ENCODE data around the gene PFKL.

The PFKL gene

DNA sequence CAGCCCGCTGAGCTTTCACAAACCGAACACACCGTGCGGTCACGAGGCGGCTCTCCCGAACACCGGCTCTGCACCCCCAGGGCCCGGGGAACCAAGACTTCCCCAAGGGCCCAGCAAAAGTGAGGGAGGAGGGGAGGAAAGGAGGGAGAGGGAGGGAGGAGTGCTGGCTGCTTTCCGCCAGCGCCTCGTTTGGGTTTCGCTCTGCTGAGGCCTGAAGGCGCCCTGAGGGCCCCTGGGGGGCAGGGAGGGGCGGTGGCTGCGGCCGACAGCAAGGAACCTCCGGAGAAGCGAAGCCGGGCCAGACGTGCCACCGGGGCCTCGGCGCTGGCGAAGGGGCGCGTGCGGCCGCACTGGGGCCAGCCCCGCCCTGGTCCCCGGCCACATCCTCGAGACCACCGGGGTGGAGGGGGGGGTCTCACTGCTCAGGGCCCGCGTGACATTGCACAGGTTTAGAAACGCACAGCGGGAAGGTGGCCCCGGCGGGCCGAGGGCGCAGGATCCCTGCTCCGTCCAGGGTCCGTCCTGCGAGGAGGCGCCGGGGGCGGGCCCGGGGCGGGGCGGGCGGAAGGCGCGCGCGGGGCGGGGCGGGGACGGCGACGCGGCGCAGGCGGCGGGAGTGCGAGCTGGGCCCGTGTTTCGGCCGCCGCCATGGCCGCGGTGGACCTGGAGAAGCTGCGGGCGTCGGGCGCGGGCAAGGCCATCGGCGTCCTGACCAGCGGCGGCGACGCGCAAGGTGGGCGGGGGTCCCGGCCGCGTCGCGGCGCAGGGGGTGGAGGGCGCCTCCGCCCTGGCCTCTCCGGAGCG is at the start of gene PFKL:
PFKL (plus strand) TSS at position 596 of the 804 bp plus-strand sequence; CDS start at position 649, 53 bp downstream.
- TF ChIP-seq CEBPB (IDR thresholded peaks at IDR 0.05) (no peak), EP300 (IDR thresholded peaks at IDR 0.05; ENCODE audit: borderline replicate concordance) (no peak), TCF12 (IDR thresholded peaks at IDR 0.05; ENCODE audit: low read depth) (no peak), EGR1 (IDR thresholded peaks at IDR 0.05) (no peak), MAX (IDR thresholded peaks at IDR 0.05) (peak; percentile 48; the same call in 1 of the 2 replicates), YY1 (IDR thresholded peaks at IDR 0.05; ENCODE audit: low read depth) (peak; percentile 77), ZBTB7A (IDR thresholded peaks at IDR 0.05; ENCODE audit: low read depth) (peak; percentile 69; the same call in 1 of the 2 replicates), REST (IDR thresholded peaks at IDR 0.05; ENCODE audit: low read depth) (no peak)

- TF ChIP-seq REST (IDR thresholded peaks at IDR 0.05; ENCODE audit: low read depth) (peak; percentile 16; the same call in 1 of the 2 replicates), TEAD4 (IDR thresholded peaks at IDR 0.05) (no peak)
Measured at GRCh38 chr21:44253832-44254710, 45.8 kb upstream of the PFKL start.

DNA sequence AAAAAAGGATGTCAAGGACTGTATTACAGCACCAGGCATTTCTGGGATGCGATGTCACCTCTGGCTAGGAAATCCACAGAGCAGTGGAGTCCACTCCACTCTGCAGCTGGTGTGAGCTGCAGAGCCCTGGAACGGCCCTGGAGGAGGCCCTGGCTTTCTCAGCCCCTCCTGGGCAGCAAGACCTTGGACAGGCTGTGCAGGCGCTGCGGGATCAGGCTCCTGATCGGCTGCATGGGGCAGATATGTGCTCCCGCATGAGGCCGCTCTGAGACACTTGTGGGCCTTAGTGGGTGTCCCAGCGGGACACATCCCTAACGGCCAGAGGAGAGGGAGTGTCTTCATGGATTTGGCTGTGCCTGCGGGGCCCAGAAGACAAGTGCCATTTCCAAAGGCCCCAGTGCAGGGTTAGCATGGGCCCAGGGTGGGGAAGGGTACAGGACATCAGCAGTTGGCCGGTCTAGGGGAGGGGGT is 44.3 kb upstream of the PFKL start:
- TF ChIP-seq, protein P1, sequence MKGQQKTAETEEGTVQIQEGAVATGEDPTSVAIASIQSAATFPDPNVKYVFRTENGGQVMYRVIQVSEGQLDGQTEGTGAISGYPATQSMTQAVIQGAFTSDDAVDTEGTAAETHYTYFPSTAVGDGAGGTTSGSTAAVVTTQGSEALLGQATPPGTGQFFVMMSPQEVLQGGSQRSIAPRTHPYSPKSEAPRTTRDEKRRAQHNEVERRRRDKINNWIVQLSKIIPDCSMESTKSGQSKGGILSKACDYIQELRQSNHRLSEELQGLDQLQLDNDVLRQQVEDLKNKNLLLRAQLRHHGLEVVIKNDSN (IDR thresholded peaks at IDR 0.05): no peak
- TF ChIP-seq CEBPB (IDR thresholded peaks at IDR 0.05) (no peak), CREB1 (IDR thresholded peaks at IDR 0.05; ENCODE audit: low read depth) (no peak), EGR1 (IDR thresholded peaks at IDR 0.05) (no peak), EP300 (IDR thresholded peaks at IDR 0.05; ENCODE audit: borderline replicate concordance) (no peak), REST (IDR thresholded peaks at IDR 0.05; ENCODE audit: low read depth) (no peak), YY1 (IDR thresholded peaks at IDR 0.05; ENCODE audit: low read depth) (no peak), ZBTB7A (IDR thresholded peaks at IDR 0.05; ENCODE audit: low read depth) (no peak), MAX (IDR thresholded peaks at IDR 0.05) (no peak), TCF12 (IDR thresholded peaks at IDR 0.05; ENCODE audit: low read depth) (no peak), TEAD4 (IDR thresholded peaks at IDR 0.05) (no peak)

DNA sequence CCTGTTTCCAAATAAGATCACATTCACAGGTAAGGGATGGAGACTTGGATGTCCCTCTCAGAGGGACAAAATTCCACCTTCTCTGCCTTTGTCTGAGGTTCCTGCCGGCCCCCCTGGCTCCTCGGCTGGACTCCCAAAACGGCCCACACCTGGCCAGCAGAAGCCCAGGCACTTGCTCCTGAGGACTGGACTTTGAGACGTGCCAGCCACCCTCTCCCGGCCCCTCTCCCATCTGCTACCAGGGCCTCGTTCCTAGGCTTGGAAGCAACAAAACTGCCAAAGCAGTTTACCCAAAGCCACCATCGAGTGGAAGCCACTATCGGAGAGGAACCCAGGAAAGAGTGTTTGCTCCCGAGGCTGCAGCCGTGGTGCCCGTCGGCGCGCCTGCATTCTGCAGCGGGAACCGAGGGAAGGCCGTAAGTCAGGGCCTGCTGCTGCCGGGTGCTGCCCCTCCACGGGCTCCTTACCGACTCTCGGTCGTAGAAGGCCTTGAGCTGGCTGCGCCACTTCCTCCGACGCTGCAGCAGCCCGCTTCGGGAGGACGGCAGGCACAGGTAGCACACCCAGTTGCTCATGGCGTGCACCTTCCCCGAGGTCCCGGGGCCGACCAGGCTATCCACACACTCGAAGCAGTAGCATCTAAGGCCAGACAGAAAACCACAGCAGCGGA is 41.7 kb upstream of the PFKL start:
- TF ChIP-seq EP300 (IDR thresholded peaks at IDR 0.05; ENCODE audit: borderline replicate concordance): no peak

GRCh38 chr21:44259082-44259705 is 40.7 kb upstream of the PFKL start:
- TF ChIP-seq CREB1 (IDR thresholded peaks at IDR 0.05; ENCODE audit: low read depth) (no peak), TEAD4 (IDR thresholded peaks at IDR 0.05) (no peak), NFIC (IDR thresholded peaks at IDR 0.05) (no peak), FOXM1 (IDR thresholded peaks at IDR 0.05; ENCODE audit: borderline replicate concordance, low read depth) (no peak), ZBTB7A (IDR thresholded peaks at IDR 0.05; ENCODE audit: low read depth) (no peak), RAD21 (IDR thresholded peaks at IDR 0.05; ENCODE audit: low read depth) (no peak), CEBPB (IDR thresholded peaks at IDR 0.05) (no peak), YY1 (IDR thresholded peaks at IDR 0.05; ENCODE audit: low read depth) (no peak), TCF12 (IDR thresholded peaks at IDR 0.05; ENCODE audit: low read depth) (no peak), EGR1 (IDR thresholded peaks at IDR 0.05) (no peak), EP300 (IDR thresholded peaks at IDR 0.05; ENCODE audit: borderline replicate concordance) (no peak), TAF1 (IDR thresholded peaks at IDR 0.05; ENCODE audit: low read depth) (no peak), REST (IDR thresholded peaks at IDR 0.05; ENCODE audit: low read depth) (no peak)
- TF ChIP-seq, protein P1 (IDR thresholded peaks at IDR 0.05): no peak
